AG09319 (cell line): ENCODE data around the gene NAXD.
A peak's percentile ranks its signal among the peaks of the same experiment; 100 is the strongest.
"Not testable (repeated sequence)": the region's sequence is repeated elsewhere in the genome, so short reads cannot be mapped to it uniquely, and the experiment has no call there.

ENCODE experiments used
- DNase-seq: peaks from one replicate; pipeline ENCODE4 v3.0.0-alpha.2; 2010; ENCODE audit warnings: low read depth; ENCODE audit errors: extremely low read depth
- CTCF ChIP-seq: IDR thresholded peaks from 2 replicates; pipeline ENCODE4 v1.5.1; 2011; ENCODE audit warnings: low read depth, mild to moderate bottlenecking, inconsistent platforms, low read length, moderate library complexity

NAXD gene

DNA sequence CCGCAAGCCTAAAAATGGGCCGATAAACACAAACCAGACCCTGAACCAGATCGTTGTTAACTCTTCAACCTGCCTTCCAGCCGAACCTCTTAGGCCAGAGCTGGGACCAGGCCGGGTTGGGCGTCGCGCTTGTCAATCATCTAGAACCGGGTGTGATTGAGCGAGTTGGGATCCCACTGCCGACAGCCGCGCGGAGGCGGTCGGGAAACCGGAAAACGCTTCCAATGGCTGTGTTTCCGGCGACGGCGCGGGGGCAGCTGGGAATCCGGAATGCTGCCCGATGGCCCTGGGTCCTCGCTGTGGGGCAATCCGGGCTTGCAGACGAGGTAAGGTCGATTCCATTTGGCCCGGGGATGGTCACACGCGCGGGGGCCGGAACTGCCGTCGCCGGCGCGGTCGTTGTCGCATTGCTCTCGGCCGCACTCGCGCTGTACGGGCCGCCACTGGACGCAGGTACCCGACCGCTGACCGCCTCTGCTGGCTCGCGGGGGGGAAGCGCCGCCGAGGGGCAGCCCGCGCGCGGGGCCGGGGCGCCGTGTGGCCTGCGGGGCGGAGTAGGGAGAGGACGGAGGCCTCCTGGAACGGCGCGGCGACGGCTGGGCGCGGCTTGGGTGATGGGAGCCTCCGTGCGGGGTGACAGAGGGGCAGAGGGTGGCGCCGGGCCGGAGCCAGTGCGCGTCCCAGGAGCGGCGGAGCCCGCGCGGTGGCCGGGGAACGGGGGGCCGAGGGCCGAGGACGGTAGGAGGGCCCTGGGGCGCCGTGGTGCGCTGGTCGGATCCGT lies at the start of gene NAXD:
TSS of gene NAXD (plus strand) at position 224 of the 781 bp plus-strand sequence. CDS start at position 281, 57 bp downstream.
- no peak for TF ChIP-seq CTCF
- peak; percentile 85 for DNase-seq

DNA sequence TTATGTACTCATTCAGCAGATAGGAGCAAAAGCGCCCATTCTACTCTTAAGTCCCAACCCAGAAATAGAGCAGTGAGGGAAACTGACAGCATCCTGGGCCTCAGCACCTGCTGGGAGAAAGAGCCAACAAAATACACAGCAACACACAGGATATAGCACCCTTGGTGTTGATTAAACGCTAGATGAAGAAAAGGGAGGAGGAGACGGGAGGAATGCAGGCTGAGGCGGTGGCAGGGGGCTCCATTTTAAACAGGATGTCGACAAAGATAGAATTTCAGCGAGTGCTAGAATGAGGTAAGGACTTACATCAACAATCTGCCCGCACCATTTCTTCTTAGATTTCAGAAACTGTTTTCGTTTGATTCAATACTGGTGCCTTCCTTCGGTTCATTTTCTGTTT lies 49.2 kb upstream of the NAXD start:
- TF ChIP-seq CTCF = no peak
- no peak for DNase-seq

DNA sequence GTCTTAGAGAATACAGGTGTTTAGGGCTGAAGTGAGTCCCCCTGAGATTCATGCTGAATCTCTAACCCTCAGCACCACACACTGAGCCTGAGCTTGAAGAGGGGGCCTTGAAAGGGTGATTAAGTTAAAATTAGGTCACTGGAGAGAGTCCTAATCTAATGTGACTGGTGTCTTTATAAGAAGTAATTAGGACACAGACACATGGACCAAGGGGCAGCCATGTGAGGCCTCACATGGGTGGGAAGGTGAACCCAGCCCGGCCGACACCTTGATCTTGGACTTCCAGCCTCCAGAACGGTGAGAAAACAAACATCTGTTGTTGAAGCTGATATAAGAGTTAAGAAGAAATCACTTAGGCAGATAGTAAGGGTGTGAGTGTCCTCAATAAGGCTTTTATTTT lies 46.7 kb upstream of the NAXD start:
- no peak for DNase-seq
- TF ChIP-seq CTCF = no peak

- not testable (repeated sequence) for DNase-seq
Measured at GRCh38 chr13:110569962-110570361, 45.4 kb upstream of the NAXD start.

DNA sequence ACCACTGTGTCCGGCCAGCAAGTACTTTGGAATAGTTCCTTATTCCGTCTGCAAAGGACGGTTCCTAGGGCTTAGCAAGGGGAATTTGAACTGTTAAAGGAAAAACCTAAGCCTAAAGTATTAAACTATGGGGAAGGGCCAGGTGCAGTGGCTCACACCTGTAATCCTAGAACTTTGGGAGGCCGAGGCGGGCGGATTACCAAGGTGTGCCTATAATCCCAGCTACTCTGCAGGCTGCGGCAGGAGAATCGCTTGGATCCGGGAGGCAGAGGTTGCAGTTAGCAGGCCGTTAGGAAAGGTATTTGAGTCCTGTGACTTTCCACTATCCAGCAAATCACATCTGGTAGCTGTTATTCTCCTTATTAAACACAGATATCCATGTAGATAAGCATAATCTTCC lies 44.5 kb upstream of the NAXD start:
- DNase-seq = no peak
- no peak for TF ChIP-seq CTCF

DNA sequence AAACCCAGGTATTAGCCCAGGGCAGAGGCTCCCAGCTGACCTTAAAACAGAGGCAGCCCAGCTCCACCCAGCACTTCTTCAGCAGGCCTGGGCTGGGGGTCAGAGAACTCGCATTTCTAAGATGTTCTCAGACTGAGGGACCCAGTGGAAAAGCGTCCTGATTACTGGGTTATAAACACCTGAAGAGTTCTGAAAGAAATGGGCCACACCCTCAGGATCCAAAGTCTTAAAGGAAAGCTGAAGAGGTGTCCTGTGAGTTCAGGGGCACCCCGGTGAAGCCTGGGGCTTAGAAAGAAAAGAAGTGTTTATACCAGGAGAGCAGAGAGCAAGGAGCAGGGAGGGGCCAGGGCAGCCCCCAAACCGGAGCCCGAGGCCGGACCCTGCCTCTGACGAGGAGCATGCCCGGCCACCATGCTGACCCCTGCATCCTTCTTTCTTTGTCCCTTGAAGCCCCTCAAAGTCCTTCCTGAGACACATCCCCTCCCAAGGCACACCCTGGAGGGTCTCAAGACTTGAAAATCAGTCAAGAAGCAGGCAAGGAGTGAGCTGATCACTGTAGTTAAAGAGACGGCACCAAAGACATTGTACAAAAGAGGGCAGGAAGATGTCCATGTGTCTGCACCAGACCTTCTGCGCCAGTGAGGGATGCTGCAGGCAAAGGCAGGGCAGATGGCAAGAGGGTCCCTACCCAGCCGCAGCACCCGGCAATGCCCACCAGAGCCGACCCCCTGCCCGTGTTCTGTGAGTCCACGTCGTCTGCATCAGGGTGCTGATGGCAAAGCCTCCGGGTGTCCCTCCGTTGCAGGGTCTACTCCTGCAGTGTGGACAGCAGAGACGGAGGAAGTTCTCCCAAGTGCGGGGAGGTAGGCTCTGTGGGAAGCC lies 43.2 kb upstream of the NAXD start:
- no peak for TF ChIP-seq CTCF
- DNase-seq = no peak

DNA sequence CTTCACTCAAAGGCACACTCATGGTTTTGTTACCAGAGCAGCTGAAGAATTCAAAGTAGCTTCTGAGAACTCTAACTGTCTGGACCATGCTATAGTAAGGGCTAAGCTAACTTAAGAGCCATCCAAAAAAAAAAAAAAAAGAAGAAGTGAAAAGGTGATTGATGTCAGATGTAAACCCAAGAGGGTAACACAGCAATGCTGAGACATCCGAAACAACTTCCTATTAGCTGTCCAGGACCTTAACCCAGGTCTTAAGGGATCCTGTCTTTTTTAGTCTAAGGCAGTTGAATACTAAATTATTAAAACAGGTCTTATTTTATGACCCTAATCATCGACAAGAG lies 42.6 kb upstream of the NAXD start:
- TF ChIP-seq CTCF = no peak
- DNase-seq = no peak
